ENCODE data around the gene STIM2.

- TF ChIP-seq GATA2 (IDR thresholded peaks at IDR 0.05; ENCODE audit: low read depth, low read length): no peak
- no peak for TF ChIP-seq GATA3 (IDR thresholded peaks at IDR 0.05; ENCODE audit: low read depth, low read length)
Measured at GRCh38 chr4:26987191-26987590, 126.5 kb downstream of the STIM2 start.

Data from SH-SY5Y (cell line).